CD4-positive, alpha-beta memory T cell (primary cell): ENCODE measurements around the gene AFAP1. TPM values are rescaled to one million over a fixed set of nuclear protein-coding genes. Genes with fewer than 3 reads are reported as not detected.

ENCODE experiments used
- CTCF ChIA-PET: fragments of 350-600 bp; sonication (Branson Sonifier 250); formaldehyde crosslinking; loops from one replicate; lab custom pipeline; 2021; ENCODE audit warnings: inconsistent platforms; ENCODE audit not compliant: partially characterized antibody; lab: Charles Lee
- POLR2A ChIA-PET: fragments of 350-600 bp; sonication (Branson Sonifier 250); formaldehyde crosslinking; loops from one replicate; lab custom pipeline; 2021; ENCODE audit not compliant: partially characterized antibody; lab: Charles Lee
- DNase-seq, 5 donors: peaks; one replicate each; pipeline versions ENCODE4 v3.0.0 to v3.0.0-alpha.2; 2020 to 2022; ENCODE audit warnings: mixed read lengths in 1 of 5
- H3K27ac ChIP-seq: one replicate; pipeline ENCODE4 v1.7.0; 2013; ENCODE audit warnings: low read depth, low read length
- H3K27me3 ChIP-seq: 2 replicates; pipeline ENCODE4 v1.7.0; 2013; ENCODE audit warnings: mild to moderate bottlenecking, low read length, moderate library complexity; ENCODE audit not compliant: insufficient read depth
- H3K36me3 ChIP-seq: 2 replicates; pipeline ENCODE4 v1.7.0; 2013; ENCODE audit warnings: mild to moderate bottlenecking, low read length, moderate library complexity; ENCODE audit not compliant: insufficient read depth
- H3K4me1 ChIP-seq: 2 replicates; pipeline ENCODE4 v1.7.0; 2013; ENCODE audit warnings: mild to moderate bottlenecking, low read length, moderate library complexity; ENCODE audit not compliant: insufficient read depth
- H3K4me3 ChIP-seq, 2 donors: one replicate each; pipeline ENCODE4 v1.7.0; 2013; ENCODE audit warnings: low read length in 2 of 2, mild to moderate bottlenecking in 1 of 2
- H3K9me3 ChIP-seq, 2 donors: one replicate each; pipeline ENCODE4 v1.7.0; 2013; ENCODE audit warnings: low read length in 2 of 2, control low read depth in 1 of 2; ENCODE audit not compliant: control insufficient read depth in 1 of 2
- H3K27ac Mint-ChIP-seq, 7 donors: one replicate each; pipeline ENCODE4 v1.8.0; 2020 to 2021; ENCODE audit warnings: mixed read lengths in 7 of 7, mild to moderate bottlenecking in 6 of 7, inconsistent platforms in 3 of 7, moderate library complexity in 3 of 7
- H3K27me3 Mint-ChIP-seq, 2 donors: one replicate each; pipeline ENCODE4 v1.8.0; 2020 to 2021; ENCODE audit warnings: mixed read lengths in 2 of 2
- H3K36me3 Mint-ChIP-seq, 2 donors: one replicate each; pipeline ENCODE4 v1.8.0; 2020 to 2021; ENCODE audit warnings: mixed read lengths in 2 of 2, inconsistent platforms in 1 of 2, mild to moderate bottlenecking in 1 of 2
- H3K4me1 Mint-ChIP-seq, 4 donors: one replicate each; pipeline ENCODE4 v1.8.0; 2020 to 2021; ENCODE audit warnings: mixed read lengths in 4 of 4, mild to moderate bottlenecking in 1 of 4
- H3K4me3 Mint-ChIP-seq, 8 donors: one replicate each; pipeline ENCODE4 v1.8.0; 2020 to 2021; ENCODE audit warnings: mixed read lengths in 8 of 8, mild to moderate bottlenecking in 7 of 8, moderate library complexity in 6 of 8, inconsistent platforms in 3 of 8
- H3K9me3 Mint-ChIP-seq, 8 donors: one replicate each; pipeline ENCODE4 v1.8.0; 2020 to 2021; ENCODE audit warnings: mixed read lengths in 8 of 8, mild to moderate bottlenecking in 5 of 8, inconsistent platforms in 3 of 8, moderate library complexity in 1 of 8
- intact Hi-C: fragments of 100-400 bp; cut with micrococcal nuclease; formaldehyde crosslinking; loops from one replicate; pipeline ENCODE4 v1.15.1; 2023
- polyA plus RNA-seq, 2 donors: library from polyadenylated mRNA; unstranded; fragments of 300-500 nt; fragmentation: Illumina TruSeq; gene quantifications; one replicate each; pipeline ENCODE4 v1.2.3, GENCODE V29; 2021
- total RNA-seq, 2 experiments: library from RNA; stranded (reverse); gene quantifications; one replicate each; pipeline ENCODE4 v1.2.3, GENCODE V29; 2021

Gene AFAP1
- total and polyA plus RNA-seq, 4 experiments from 2014 or later: 0.95 to 21.8 (median 12.6) TPM

DNA sequence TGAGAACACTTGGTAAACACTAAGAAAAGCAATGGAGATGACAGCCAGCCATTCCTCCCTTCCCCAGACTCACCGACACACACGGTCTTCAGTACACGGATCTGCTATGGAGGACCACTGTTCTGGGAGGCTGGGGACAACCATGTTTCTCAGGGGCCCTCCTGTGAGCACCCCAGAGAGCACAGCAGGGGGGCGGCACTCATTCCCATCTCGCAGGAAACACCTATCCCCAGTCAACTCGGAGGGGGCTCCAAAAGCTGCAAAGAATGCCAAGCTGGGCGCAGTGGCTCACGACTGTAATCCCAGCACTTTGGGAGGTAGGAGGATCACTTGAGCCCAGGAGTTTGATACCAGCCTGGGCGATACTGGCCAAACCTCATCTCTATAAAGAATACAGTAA is 172.1 kb downstream of the AFAP1 start:
- peaks cover 3% of the 10 kb centered on the region for H3K36me3 ChIP-seq
- H3K27me3 ChIP-seq: no peaks in the 10 kb centered on the region
- no peak overlapping the region for H3K4me3 ChIP-seq
- no peaks in the 10 kb centered on the region for H3K27me3 Mint-ChIP-seq
- no peaks in the 10 kb centered on the region for H3K9me3 Mint-ChIP-seq
- no peaks in the 10 kb centered on the region for H3K9me3 ChIP-seq
- H3K4me1 Mint-ChIP-seq: peaks cover 17 to 31% (median 25%) of the 10 kb centered on the region in 4 donors
- CTCF ChIA-PET: no interaction called here
- intact Hi-C loops: no loop called here
- DNase-seq: no peak
- H3K4me3 Mint-ChIP-seq: no peak overlapping the region
- peaks cover 34 to 54% of the 10 kb centered on the region in 2 donors for H3K36me3 Mint-ChIP-seq
- H3K27ac ChIP-seq: no peak overlapping the region
- POLR2A ChIA-PET: no interaction called here
- peaks cover 18% of the 10 kb centered on the region for H3K4me1 ChIP-seq
- H3K27ac Mint-ChIP-seq: no peak overlapping the region

GRCh38 chr4:7766661-7767345 is 172.9 kb downstream of the AFAP1 start:
- no peaks in the 10 kb centered on the region for H3K9me3 Mint-ChIP-seq
- peaks cover 16 to 30% (median 23%) of the 10 kb centered on the region in 4 donors for H3K4me1 Mint-ChIP-seq
- H3K27me3 ChIP-seq: no peaks in the 10 kb centered on the region
- H3K36me3 ChIP-seq: no peaks in the 10 kb centered on the region
- H3K27ac Mint-ChIP-seq: no peak overlapping the region
- intact Hi-C loops: no loop called here
- no peak overlapping the region for H3K4me3 ChIP-seq
- POLR2A ChIA-PET: no interaction called here
- H3K36me3 Mint-ChIP-seq: peaks cover 29 to 48% of the 10 kb centered on the region in 2 donors
- H3K27ac ChIP-seq: no peak overlapping the region
- CTCF ChIA-PET: no interaction called here
- no peak for DNase-seq
- no peak overlapping the region for H3K4me3 Mint-ChIP-seq
- peaks cover 15% of the 10 kb centered on the region for H3K4me1 ChIP-seq
- H3K27me3 Mint-ChIP-seq: no peaks in the 10 kb centered on the region
- no peaks in the 10 kb centered on the region for H3K9me3 ChIP-seq

GRCh38 chr4:7766086-7766485 is 173.6 kb downstream of the AFAP1 start:
- Histone ChIP-seq H3K4me3 (no peak overlapping the region), H3K9me3 (no peaks in the 10 kb centered on the region), H3K4me1 (peaks cover 13% of the 10 kb centered on the region), H3K27me3 (no peaks in the 10 kb centered on the region), H3K36me3 (no peaks in the 10 kb centered on the region), H3K27ac (no peak overlapping the region)
- Mint-ChIP-seq H3K4me3 (no peak overlapping the region), H3K27ac (peak overlapping the region in 6 of 7 donors; percentile 14 to 69 (median 23)), H3K4me1 (peaks cover 15 to 30% (median 22%) of the 10 kb centered on the region in 4 donors), H3K27me3 (no peaks in the 10 kb centered on the region), H3K9me3 (no peaks in the 10 kb centered on the region), H3K36me3 (peaks cover 27 to 48% of the 10 kb centered on the region in 2 donors)
- no peak for DNase-seq
- ChIA-PET CTCF (no interaction called here), POLR2A (no interaction called here)
- intact Hi-C loops: no loop called here

DNA sequence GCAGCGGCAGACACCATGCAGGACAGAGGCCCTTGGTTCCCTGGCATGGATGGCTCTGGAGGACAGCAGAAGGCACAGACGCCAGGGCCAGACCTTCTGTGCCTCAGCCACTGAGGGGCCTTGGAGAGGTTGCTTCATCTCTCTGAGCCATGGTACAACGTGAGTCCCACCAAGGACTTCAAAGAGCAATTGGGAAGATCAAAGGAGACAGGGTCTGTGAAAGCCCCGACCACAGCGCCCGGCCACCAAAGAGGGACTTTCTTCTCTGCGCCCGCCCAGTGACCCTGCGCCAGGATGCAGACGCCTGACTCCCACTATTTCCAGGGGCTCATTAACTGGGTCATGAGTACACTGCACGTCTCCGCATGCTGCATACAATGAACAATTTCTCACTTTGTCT is 174.0 kb downstream of the AFAP1 start:
- Histone ChIP-seq H3K27me3 (no peaks in the 10 kb centered on the region), H3K36me3 (no peaks in the 10 kb centered on the region), H3K4me3 (no peak overlapping the region), H3K27ac (no peak overlapping the region), H3K9me3 (no peaks in the 10 kb centered on the region), H3K4me1 (peaks cover 10% of the 10 kb centered on the region)
- H3K9me3 Mint-ChIP-seq: no peaks in the 10 kb centered on the region
- peaks cover 25 to 45% of the 10 kb centered on the region in 2 donors for H3K36me3 Mint-ChIP-seq
- H3K27ac Mint-ChIP-seq: peak overlapping the region in 6 of 7 donors; percentile 4 to 77 (median 40)
- intact Hi-C loops: no loop called here
- CTCF ChIA-PET: no interaction called here
- H3K27me3 Mint-ChIP-seq: no peaks in the 10 kb centered on the region
- no peak for DNase-seq
- peaks cover 11 to 26% (median 18%) of the 10 kb centered on the region in 4 donors for H3K4me1 Mint-ChIP-seq
- POLR2A ChIA-PET: no interaction called here
- no peak overlapping the region for H3K4me3 Mint-ChIP-seq

- Histone ChIP-seq H3K36me3 (no peaks in the 10 kb centered on the region), H3K4me3 (no peak overlapping the region), H3K27ac (no peak overlapping the region), H3K4me1 (peaks cover 16% of the 10 kb centered on the region), H3K9me3 (no peaks in the 10 kb centered on the region), H3K27me3 (no peaks in the 10 kb centered on the region)
- peaks cover 9 to 23% (median 16%) of the 10 kb centered on the region in 4 donors for H3K4me1 Mint-ChIP-seq
- DNase-seq: no peak
- no peak overlapping the region for H3K4me3 Mint-ChIP-seq
- ChIA-PET POLR2A (no interaction called here), CTCF (no interaction called here)
- H3K9me3 Mint-ChIP-seq: no peaks in the 10 kb centered on the region
- H3K36me3 Mint-ChIP-seq: peaks cover 25 to 39% of the 10 kb centered on the region in 2 donors
- no peaks in the 10 kb centered on the region for H3K27me3 Mint-ChIP-seq
- peak overlapping the region in 1 of 7 donors; percentile 56 for H3K27ac Mint-ChIP-seq
- intact Hi-C loops: no loop called here
Measured at GRCh38 chr4:7764466-7764865, 175.2 kb downstream of the AFAP1 start.

GRCh38 chr4:7763788-7764187 is 175.9 kb downstream of the AFAP1 start:
- Histone ChIP-seq H3K4me3 (no peak overlapping the region), H3K9me3 (no peaks in the 10 kb centered on the region), H3K27ac (no peak overlapping the region), H3K27me3 (no peaks in the 10 kb centered on the region), H3K4me1 (peaks cover 21% of the 10 kb centered on the region), H3K36me3 (no peaks in the 10 kb centered on the region)
- Mint-ChIP-seq H3K4me1 (peaks cover 13 to 26% (median 21%) of the 10 kb centered on the region in 4 donors), H3K36me3 (peaks cover 25 to 42% of the 10 kb centered on the region in 2 donors), H3K27me3 (no peaks in the 10 kb centered on the region), H3K27ac (no peak overlapping the region), H3K9me3 (no peaks in the 10 kb centered on the region), H3K4me3 (peak overlapping the region in 1 of 8 donors; percentile 49)
- CTCF ChIA-PET: no interaction called here
- intact Hi-C loops: no loop called here
- POLR2A ChIA-PET: no interaction called here
- DNase-seq: no peak

- Mint-ChIP-seq H3K27ac (peak overlapping the region in 3 of 7 donors; percentile 31 to 48 (median 37)), H3K9me3 (no peaks in the 10 kb centered on the region), H3K4me1 (peaks cover 18 to 31% (median 26%) of the 10 kb centered on the region in 4 donors), H3K4me3 (no peak overlapping the region), H3K27me3 (no peaks in the 10 kb centered on the region), H3K36me3 (peaks cover 21 to 37% of the 10 kb centered on the region in 2 donors)
- intact Hi-C loops: no loop called here
- Histone ChIP-seq H3K4me3 (no peak overlapping the region), H3K27ac (no peak overlapping the region), H3K9me3 (no peaks in the 10 kb centered on the region), H3K4me1 (peaks cover 28% of the 10 kb centered on the region), H3K27me3 (no peaks in the 10 kb centered on the region), H3K36me3 (no peaks in the 10 kb centered on the region)
- POLR2A ChIA-PET: no interaction called here
- DNase-seq: no peak
- CTCF ChIA-PET: no interaction called here
Measured at GRCh38 chr4:7763106-7763505, 176.6 kb downstream of the AFAP1 start.
